Gastroesophageal sphincter (tissue), 4 donors: Measurements from ENCODE around the gene HLA-A. TPM values are rescaled to one million over a fixed set of nuclear protein-coding genes. Genes with fewer than 3 reads are reported as not detected.

Experiments used
- ATAC-seq: fragments of 150-250 bp; one replicate; pipeline ENCODE4 v1.9.1; 2016; ENCODE audit warnings: mild to moderate bottlenecking, moderate library complexity
- H3K27ac ChIP-seq, 4 donors: fragments of 200-600 bp; sonication (generic) in 3 of 4; 1 replicate in 3 of 4; 2 replicates in 1 of 4; pipeline ENCODE4 v1.5.1; 2016 to 2019
- H3K27me3 ChIP-seq: fragments of 200-600 bp; sonication (generic); one replicate; pipeline ENCODE4 v1.5.1; 2019
- H3K36me3 ChIP-seq, 2 donors: fragments of 200-600 bp; sonication (generic); one replicate each; pipeline ENCODE4 v1.5.1; 2019; ENCODE audit warnings: control low read depth in 1 of 2
- H3K4me1 ChIP-seq, 3 donors: fragments of 200-600 bp; sonication (generic); 1 replicate in 2 of 3; 2 replicates in 1 of 3; pipeline ENCODE4 v1.5.1; 2016 to 2019; ENCODE audit warnings: control low read depth in 2 of 3
- H3K4me3 ChIP-seq, 2 donors: fragments of 200-600 bp; sonication (generic); one replicate each; pipeline ENCODE4 v1.5.1; 2019; ENCODE audit warnings: mild to moderate bottlenecking in 1 of 2, moderate library complexity in 1 of 2
- H3K9me3 ChIP-seq, 3 donors: fragments of 200-600 bp; sonication (generic); one replicate each; pipeline ENCODE4 v1.5.1; 2017 to 2019; ENCODE audit warnings: control low read depth in 2 of 3
- CTCF ChIP-seq, 4 experiments: fragments of 200-600 bp in 2 of 4; fragments of 450-650 bp in 2 of 4; sonication (generic) in 1 of 4; IDR thresholded peaks; one replicate each; pipeline ENCODE4 v1.5.1; 2017 to 2019; ENCODE audit warnings: antibody characterized with exemption in 4 of 4, mild to moderate bottlenecking in 2 of 4, moderate library complexity in 2 of 4
- EP300 ChIP-seq: sonication (generic); formaldehyde crosslinking; IDR thresholded peaks from one replicate; pipeline ENCODE4 v1.6.1; 2017; ENCODE audit warnings: antibody characterized with exemption, mild to moderate bottlenecking
- POLR2A ChIP-seq, 2 donors: fragments of 450-650 bp; IDR thresholded peaks; one replicate each; pipeline ENCODE4 v1.6.1; 2017; ENCODE audit warnings: antibody characterized with exemption in 2 of 2, mild to moderate bottlenecking in 2 of 2, moderate library complexity in 1 of 2
- POLR2AphosphoS5 ChIP-seq: sonication (generic); formaldehyde crosslinking; IDR thresholded peaks from one replicate; pipeline ENCODE4 v1.6.1; 2017; ENCODE audit warnings: antibody characterized with exemption
- WGBS, 2 donors: methylation state at CpG; one replicate each; pipeline ENCODE4 v1.1.5; 2018; ENCODE audit warnings: low coverage in 1 of 2; 5-methylcytosine and 5-hydroxymethylcytosine counted together
- total RNA-seq, 4 donors: library from RNA; depleted of rRNA; stranded (reverse); fragments of >200 nt; gene quantifications; one replicate each; pipeline ENCODE4 v1.1.0, GENCODE V29; 2016

Gene HLA-A
- total RNA-seq, 4 donors from 2014 or later = 281 to 626 (median 424) TPM

DNA sequence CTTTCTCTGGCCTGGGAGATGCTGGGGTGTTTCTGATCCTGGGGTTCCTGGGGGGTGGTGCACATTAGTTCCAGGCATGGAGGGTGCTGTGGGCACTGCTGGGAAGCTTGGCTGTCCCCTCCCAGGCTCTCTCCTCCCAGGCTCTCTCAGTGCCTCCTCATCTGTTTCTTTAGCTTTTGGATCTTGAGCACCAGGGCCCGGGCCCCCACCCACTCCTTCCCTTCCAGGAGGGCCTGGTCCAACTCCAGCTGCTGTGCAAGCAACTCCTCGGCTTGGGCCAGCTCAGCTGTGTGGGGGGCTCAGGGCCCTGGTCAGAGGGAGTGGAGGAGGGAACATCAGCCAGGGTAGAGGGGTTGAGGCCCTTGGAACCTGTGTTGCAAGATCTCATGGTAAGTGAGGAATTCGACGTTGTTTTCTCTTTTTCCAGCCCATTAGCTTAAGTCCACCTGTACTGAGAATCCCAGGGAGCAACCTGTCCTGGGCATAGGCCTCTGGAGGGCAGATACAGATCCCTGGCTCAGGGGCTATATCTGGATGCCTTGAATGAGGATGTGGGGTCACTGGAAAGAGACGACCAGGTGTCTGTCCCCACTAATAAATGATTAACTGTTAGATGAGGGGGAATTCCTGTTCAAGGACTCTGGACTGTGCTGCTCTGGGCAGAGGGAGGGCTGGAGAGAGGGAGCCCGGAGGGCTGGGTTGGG is 34.5 kb upstream of the HLA-A start:
- H3K27ac ChIP-seq = no peak overlapping the region
- H3K27me3 ChIP-seq = no peaks in the 10 kb centered on the region
- ATAC-seq = no peak
- no peaks in the 10 kb centered on the region for H3K36me3 ChIP-seq
- H3K4me1 ChIP-seq = no peaks in the 10 kb centered on the region
- no peak overlapping the region for H3K4me3 ChIP-seq
- H3K9me3 ChIP-seq = no peaks in the 10 kb centered on the region
- TF ChIP-seq POLR2A (IDR thresholded peaks at IDR 0.05) = no peak
- 0 to 40% methylated on average over 2 of the region's 6 CpGs for WGBS, 2 donors

- TF ChIP-seq EP300 = no peak
- TF ChIP-seq CTCF (IDR thresholded peaks at IDR 0.05) = no peak
- no peak for TF ChIP-seq POLR2AphosphoS5
- no peak for TF ChIP-seq POLR2A (IDR thresholded peaks at IDR 0.05)
- H3K9me3 ChIP-seq = no peaks in the 10 kb centered on the region
- no peaks in the 10 kb centered on the region for H3K36me3 ChIP-seq
- H3K27me3 ChIP-seq = no peaks in the 10 kb centered on the region
- H3K27ac ChIP-seq = no peak overlapping the region
- no peaks in the 10 kb centered on the region for H3K4me1 ChIP-seq
- 75 to 80% methylated on average over 1 to 2 of the region's 3 CpGs for WGBS, 2 donors
- no peak overlapping the region for H3K4me3 ChIP-seq
- ATAC-seq = no peak
Measured at GRCh38 chr6:29908341-29908662, 34.0 kb upstream of the HLA-A start.

DNA sequence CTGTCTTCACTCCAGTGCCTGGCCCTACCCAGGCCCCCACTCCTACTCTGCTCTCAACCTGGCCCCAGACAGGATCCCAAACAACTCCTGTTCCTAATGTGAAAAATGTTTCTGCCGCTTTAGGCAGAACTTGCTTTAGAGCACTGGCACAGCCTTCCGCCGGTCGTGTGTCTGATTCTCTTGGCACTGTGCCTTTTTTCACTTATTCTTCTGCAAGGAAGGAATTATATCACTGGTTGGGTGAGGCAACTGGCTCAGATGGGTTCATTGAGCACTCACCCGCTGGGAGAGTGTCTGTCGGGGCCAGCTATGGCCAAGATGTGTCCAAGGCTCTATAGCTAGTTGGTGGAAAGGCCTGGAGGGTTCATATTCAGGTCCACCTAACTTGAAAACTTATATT is 33.6 kb upstream of the HLA-A start:
- no peaks in the 10 kb centered on the region for H3K36me3 ChIP-seq
- H3K4me3 ChIP-seq = no peak overlapping the region
- no peaks in the 10 kb centered on the region for H3K27me3 ChIP-seq
- no peaks in the 10 kb centered on the region for H3K4me1 ChIP-seq
- TF ChIP-seq POLR2AphosphoS5 (no peak), CTCF (IDR thresholded peaks at IDR 0.05) (no peak), POLR2A (IDR thresholded peaks at IDR 0.05) (no peak), EP300 (no peak)
- ATAC-seq = no peak
- H3K9me3 ChIP-seq = no peaks in the 10 kb centered on the region
- WGBS, 2 donors = 0% methylated on average over 2 of the region's 6 CpGs; no CpG with 5 or more reads in 1 of the 2 donors
- no peak overlapping the region for H3K27ac ChIP-seq

DNA sequence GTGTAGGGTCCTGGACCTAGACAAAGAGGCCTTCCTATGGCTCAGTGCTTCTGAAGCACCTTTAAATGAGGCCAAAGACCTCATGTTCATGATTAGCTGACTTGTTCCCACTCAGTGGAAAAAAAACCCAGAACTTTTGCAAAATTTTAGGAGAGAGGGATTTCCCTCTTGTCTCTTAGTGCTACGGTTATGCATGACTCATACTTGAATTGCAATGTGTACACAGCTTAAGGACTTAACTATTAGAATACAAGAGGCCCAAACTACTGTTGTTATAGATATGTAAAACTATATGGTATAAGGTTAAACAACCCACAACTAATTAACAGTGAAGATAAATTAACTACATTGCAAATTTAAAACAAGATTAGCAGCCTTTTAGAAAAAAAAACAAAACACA is 32.3 kb upstream of the HLA-A start:
- no peak for ATAC-seq
- 0 to 17% methylated on average over 1 of the region's 1 CpG for WGBS, 2 donors
- TF ChIP-seq EP300 = no peak
- no peak for TF ChIP-seq POLR2AphosphoS5
- TF ChIP-seq CTCF (IDR thresholded peaks at IDR 0.05) = no peak
- no peak for TF ChIP-seq POLR2A (IDR thresholded peaks at IDR 0.05)
- Histone ChIP-seq H3K27me3 (no peaks in the 10 kb centered on the region), H3K4me3 (no peak overlapping the region), H3K27ac (no peak overlapping the region), H3K4me1 (no peaks in the 10 kb centered on the region), H3K36me3 (no peaks in the 10 kb centered on the region), H3K9me3 (no peaks in the 10 kb centered on the region)

- no peaks in the 10 kb centered on the region for H3K9me3 ChIP-seq
- 70 to 83% methylated on average over 2 of the region's 2 CpGs for WGBS, 2 donors
- ATAC-seq = no peak
Measured at GRCh38 chr6:29912840-29913239, 29.5 kb upstream of the HLA-A start.

More at GRCh38 chr6:29912840-29913239, 29.5 kb upstream of the HLA-A start:
- H3K27ac ChIP-seq = no peak overlapping the region
- no peak overlapping the region for H3K4me3 ChIP-seq
- H3K4me1 ChIP-seq = no peaks in the 10 kb centered on the region
- H3K36me3 ChIP-seq = no peaks in the 10 kb centered on the region
- TF ChIP-seq EP300 = no peak
- TF ChIP-seq POLR2AphosphoS5 = no peak
- TF ChIP-seq CTCF (IDR thresholded peaks at IDR 0.05) = no peak
- TF ChIP-seq POLR2A (IDR thresholded peaks at IDR 0.05) = no peak
- no peaks in the 10 kb centered on the region for H3K27me3 ChIP-seq
